Smooth muscle cell (in vitro differentiated cells): ENCODE data around the gene HAUS3. TPM values are rescaled to one million over a fixed set of nuclear protein-coding genes. Genes with fewer than 3 reads are reported as not detected.

Source experiments
- DNase-seq: peaks from one replicate; lab custom pipeline; 2025; ENCODE audit not compliant: unreplicated experiment; lab: John Stamatoyannopoulos, UW
- H2AFZ ChIP-seq: fragments of 200-600 bp; sonication (generic); 2 replicates; pipeline ENCODE4 v1.6.0; 2016; ENCODE audit warnings: antibody characterized with exemption, low read depth, mild to moderate bottlenecking
- H3F3A ChIP-seq: fragments of 200-600 bp; sonication (generic); 2 replicates; pipeline ENCODE4 v1.6.0; 2017; ENCODE audit warnings: antibody characterized with exemption, low read depth
- H3K27ac ChIP-seq: fragments of 200-600 bp; sonication (generic); 2 replicates; pipeline ENCODE4 v1.5.1; 2016; ENCODE audit warnings: low read depth, mild to moderate bottlenecking
- H3K27me3 ChIP-seq: fragments of 200-600 bp; sonication (generic); 2 replicates; pipeline ENCODE4 v1.6.1; 2016; ENCODE audit warnings: low read depth, mild to moderate bottlenecking
- H3K36me3 ChIP-seq: fragments of 200-600 bp; sonication (generic); 2 replicates; pipeline ENCODE4 v1.5.1; 2016; ENCODE audit warnings: low read depth
- H3K4me1 ChIP-seq: fragments of 200-600 bp; sonication (generic); 2 replicates; pipeline ENCODE4 v1.5.1; 2016; ENCODE audit warnings: low read depth
- H3K4me2 ChIP-seq: fragments of 200-600 bp; sonication (generic); 2 replicates; pipeline ENCODE4 v1.6.0; 2016; ENCODE audit warnings: mild to moderate bottlenecking
- H3K4me3 ChIP-seq: fragments of 200-600 bp; sonication (generic); 2 replicates; pipeline ENCODE4 v1.5.1; 2016; ENCODE audit warnings: mild to moderate bottlenecking
- H3K79me2 ChIP-seq: fragments of 200-600 bp; sonication (generic); 2 replicates; pipeline ENCODE4 v1.6.0; 2016; ENCODE audit warnings: low read depth, mild to moderate bottlenecking
- H3K9ac ChIP-seq: fragments of 200-600 bp; sonication (generic); 2 replicates; pipeline ENCODE4 v1.6.0; 2016; ENCODE audit warnings: low read depth
- H3K9me3 ChIP-seq: fragments of 200-600 bp; sonication (generic); replicated peaks from 2 replicates; pipeline ENCODE4 v1.5.1; 2016; ENCODE audit warnings: low read depth
- H4K20me1 ChIP-seq: fragments of 200-600 bp; sonication (generic); 2 replicates; pipeline ENCODE4 v1.6.0; 2016; ENCODE audit warnings: low read depth
- CTCF ChIP-seq: fragments of 200-600 bp; sonication (generic); IDR thresholded peaks from 2 replicates; pipeline ENCODE4 v1.5.1; 2017; ENCODE audit warnings: borderline replicate concordance, mild to moderate bottlenecking, antibody characterized with exemption; ENCODE audit not compliant: insufficient read depth, poor library complexity, severe bottlenecking
- WGBS: methylation state at CpG from one replicate; pipeline ENCODE4 v1.1.7; 2016; ENCODE audit warnings: low lambda C conversion rate; 5-methylcytosine and 5-hydroxymethylcytosine counted together
- polyA plus RNA-seq: library from polyadenylated mRNA; unstranded; fragments of >200 nt; fragmentation: Nextera tagmentation; extraction: Ambion mirVana; gene quantifications from 2 replicates; pipeline ENCODE4 v1.2.1, GENCODE V29; 2016
- total RNA-seq: library from RNA; depleted of rRNA; stranded (reverse); fragments of >200 nt; gene quantifications from 2 replicates; pipeline ENCODE4 v1.2.3, GENCODE V29; 2014

The HAUS3 gene
- total and polyA plus RNA-seq, 2 experiments from 2014 or later = 13.4 to 16.2 TPM

DNA sequence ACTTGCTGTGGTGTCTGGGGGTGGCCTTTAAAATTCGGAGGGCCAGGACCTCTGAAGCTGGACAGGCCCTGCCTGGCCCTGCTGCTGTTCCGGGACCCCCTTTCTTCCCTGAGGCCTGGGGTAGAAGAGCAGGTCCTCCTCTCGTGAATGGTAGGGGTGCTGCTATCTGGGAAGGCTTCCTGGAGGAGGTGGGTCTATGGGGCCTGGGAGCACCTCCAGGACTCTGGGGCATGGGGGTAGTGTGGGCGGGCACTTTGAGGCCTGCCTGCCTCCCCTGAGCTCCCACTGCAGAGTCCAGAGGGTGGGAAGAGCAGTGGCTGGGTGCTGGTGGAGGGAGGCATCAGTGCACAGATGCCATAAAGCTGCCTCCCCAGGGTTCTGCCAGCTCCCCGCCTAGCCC, 24.9 kb upstream of the HAUS3 start:
- no peak for TF ChIP-seq CTCF
- no peak overlapping the region for H3K9ac ChIP-seq
- WGBS = 94% methylated on average over 5 of the region's 5 CpGs
- no peak overlapping the region for H3K27ac ChIP-seq
- DNase-seq = no peak
- H3K9me3 ChIP-seq = no peaks in the 10 kb centered on the region
- no peak overlapping the region for H3K4me3 ChIP-seq
- H3K79me2 ChIP-seq = no peaks in the 10 kb centered on the region
- no peaks in the 10 kb centered on the region for H4K20me1 ChIP-seq
- no peaks in the 10 kb centered on the region for H3K36me3 ChIP-seq
- H3F3A ChIP-seq = no peaks in the 10 kb centered on the region
- H3K27me3 ChIP-seq = no peaks in the 10 kb centered on the region
- H2AFZ ChIP-seq = no peak overlapping the region
- no peak overlapping the region for H3K4me2 ChIP-seq
- H3K4me1 ChIP-seq = peaks cover 11% of the 10 kb centered on the region

GRCh38 chr4:2266181-2266580, 24.3 kb upstream of the HAUS3 start:
- H3K4me2 ChIP-seq = no peak overlapping the region
- H3K79me2 ChIP-seq = peaks cover 1% of the 10 kb centered on the region
- H3K4me3 ChIP-seq = no peak overlapping the region
- TF ChIP-seq CTCF = no peak
- H4K20me1 ChIP-seq = peaks cover under 1% of the 10 kb centered on the region
- H3K27ac ChIP-seq = no peak overlapping the region
- H3K4me1 ChIP-seq = peaks cover 11% of the 10 kb centered on the region
- H3K9me3 ChIP-seq = no peaks in the 10 kb centered on the region
- 60% methylated on average over 8 of the region's 8 CpGs for WGBS
- no peaks in the 10 kb centered on the region for H3K36me3 ChIP-seq
- no peak overlapping the region for H2AFZ ChIP-seq
- H3K27me3 ChIP-seq = no peaks in the 10 kb centered on the region
- H3F3A ChIP-seq = no peaks in the 10 kb centered on the region
- no peak for DNase-seq
- no peak overlapping the region for H3K9ac ChIP-seq

DNA sequence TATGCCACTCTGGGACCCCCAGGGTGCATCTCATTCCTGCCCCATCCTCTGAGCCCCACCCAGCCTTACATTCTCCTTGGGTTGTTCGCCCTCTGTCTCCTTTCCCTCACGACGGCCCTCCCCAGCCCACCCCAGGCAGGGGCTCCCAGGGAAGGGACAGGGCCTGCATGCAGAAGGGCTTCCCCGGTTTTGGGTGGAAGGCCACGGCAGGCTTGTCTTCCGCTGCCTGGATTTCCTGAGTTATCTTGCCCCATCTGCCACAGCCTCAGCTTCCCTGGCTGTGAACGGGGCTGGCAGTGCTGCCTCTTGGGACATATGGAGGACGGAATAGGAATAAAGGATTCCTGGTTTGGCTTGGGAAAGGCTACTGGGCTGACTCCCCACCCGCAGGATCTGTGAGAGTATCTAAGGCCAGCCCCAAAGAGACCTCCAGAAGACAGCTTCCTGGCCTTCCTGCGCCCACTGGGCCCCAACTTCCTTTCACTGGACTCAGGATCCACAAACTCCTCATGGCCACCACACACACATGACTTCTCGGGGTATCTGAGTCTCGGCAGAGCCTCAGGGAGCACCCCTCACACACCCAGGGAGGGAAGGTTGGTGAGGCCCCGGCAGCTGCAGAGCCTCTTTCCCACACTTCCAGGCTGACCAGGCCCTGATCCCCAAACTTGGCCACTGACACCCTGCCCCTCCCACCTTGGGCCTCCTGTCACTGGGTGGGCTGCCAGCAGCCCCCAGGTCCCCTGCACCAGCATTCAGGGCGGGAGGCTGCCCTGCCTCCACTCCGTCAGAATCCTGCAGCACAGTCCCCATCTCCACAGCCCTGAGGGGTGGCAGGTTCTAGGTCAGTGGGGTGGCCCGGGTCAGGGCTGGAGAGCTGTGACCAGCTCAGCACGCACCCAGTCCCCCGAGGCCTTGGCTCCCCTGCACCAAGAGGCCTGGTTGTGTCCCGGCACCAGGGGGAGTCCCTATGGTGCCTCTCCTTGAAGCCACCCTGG, 23.5 kb upstream of the HAUS3 start:
- Histone ChIP-seq H3K27me3 (no peaks in the 10 kb centered on the region), H4K20me1 (peaks cover 8% of the 10 kb centered on the region), H3K79me2 (peaks cover 9% of the 10 kb centered on the region), H3K4me3 (no peak overlapping the region), H3K27ac (no peak overlapping the region), H3F3A (no peaks in the 10 kb centered on the region), H3K36me3 (no peaks in the 10 kb centered on the region), H3K9me3 (no peaks in the 10 kb centered on the region), H2AFZ (no peak overlapping the region), H3K4me1 (peaks cover 14% of the 10 kb centered on the region), H3K4me2 (no peak overlapping the region), H3K9ac (no peak overlapping the region)
- 92% methylated on average over 19 of the region's 19 CpGs for WGBS
- no peak for TF ChIP-seq CTCF
- no peak for DNase-seq
